Measurements from ENCODE around the gene MAPK10.

DNA sequence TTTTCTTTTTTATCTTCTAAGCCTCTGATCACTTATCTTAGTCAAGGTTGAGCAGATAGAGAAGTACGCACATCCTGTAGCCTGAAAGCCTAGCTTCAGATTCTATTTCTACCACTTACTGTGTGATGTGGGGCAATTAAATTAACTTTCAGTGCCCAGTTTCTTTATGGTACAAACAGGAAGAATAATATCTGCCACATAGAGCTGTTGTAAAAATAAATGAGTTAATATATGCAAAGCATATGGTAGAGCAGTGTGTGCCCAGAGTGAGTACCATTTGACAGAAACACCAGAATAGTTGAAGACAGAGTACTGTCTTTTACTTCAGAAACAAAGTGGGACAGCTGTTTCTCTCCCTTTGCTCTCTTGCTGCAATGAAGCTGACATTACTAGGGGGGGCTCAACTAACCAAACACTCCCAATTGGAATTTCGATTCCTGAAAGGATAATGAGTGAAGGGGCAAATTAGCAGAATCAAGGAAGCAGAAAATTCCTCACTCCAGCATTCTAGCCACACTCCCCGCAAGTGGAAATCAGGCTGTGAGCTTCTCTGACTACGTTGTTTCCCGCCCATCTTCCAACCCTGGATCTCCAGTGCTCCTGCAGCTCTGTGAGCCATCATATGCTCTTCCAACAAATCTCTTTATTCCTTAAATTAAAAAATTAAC is 80.4 kb downstream of the MAPK10 start:
- no peak for TF ChIP-seq ZNF416 (CRISPR knock-in tag; IDR thresholded peaks at IDR 0.05)
- TF ChIP-seq, protein P1, sequence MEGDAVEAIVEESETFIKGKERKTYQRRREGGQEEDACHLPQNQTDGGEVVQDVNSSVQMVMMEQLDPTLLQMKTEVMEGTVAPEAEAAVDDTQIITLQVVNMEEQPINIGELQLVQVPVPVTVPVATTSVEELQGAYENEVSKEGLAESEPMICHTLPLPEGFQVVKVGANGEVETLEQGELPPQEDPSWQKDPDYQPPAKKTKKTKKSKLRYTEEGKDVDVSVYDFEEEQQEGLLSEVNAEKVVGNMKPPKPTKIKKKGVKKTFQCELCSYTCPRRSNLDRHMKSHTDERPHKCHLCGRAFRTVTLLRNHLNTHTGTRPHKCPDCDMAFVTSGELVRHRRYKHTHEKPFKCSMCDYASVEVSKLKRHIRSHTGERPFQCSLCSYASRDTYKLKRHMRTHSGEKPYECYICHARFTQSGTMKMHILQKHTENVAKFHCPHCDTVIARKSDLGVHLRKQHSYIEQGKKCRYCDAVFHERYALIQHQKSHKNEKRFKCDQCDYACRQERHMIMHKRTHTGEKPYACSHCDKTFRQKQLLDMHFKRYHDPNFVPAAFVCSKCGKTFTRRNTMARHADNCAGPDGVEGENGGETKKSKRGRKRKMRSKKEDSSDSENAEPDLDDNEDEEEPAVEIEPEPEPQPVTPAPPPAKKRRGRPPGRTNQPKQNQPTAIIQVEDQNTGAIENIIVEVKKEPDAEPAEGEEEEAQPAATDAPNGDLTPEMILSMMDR (IDR thresholded peaks at IDR 0.05) = no peak
- TF ChIP-seq, protein P2, sequence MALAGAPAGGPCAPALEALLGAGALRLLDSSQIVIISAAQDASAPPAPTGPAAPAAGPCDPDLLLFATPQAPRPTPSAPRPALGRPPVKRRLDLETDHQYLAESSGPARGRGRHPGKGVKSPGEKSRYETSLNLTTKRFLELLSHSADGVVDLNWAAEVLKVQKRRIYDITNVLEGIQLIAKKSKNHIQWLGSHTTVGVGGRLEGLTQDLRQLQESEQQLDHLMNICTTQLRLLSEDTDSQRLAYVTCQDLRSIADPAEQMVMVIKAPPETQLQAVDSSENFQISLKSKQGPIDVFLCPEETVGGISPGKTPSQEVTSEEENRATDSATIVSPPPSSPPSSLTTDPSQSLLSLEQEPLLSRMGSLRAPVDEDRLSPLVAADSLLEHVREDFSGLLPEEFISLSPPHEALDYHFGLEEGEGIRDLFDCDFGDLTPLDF (CRISPR knock-in tag; IDR thresholded peaks at IDR 0.05) = no peak
- TF ChIP-seq, protein P3, sequence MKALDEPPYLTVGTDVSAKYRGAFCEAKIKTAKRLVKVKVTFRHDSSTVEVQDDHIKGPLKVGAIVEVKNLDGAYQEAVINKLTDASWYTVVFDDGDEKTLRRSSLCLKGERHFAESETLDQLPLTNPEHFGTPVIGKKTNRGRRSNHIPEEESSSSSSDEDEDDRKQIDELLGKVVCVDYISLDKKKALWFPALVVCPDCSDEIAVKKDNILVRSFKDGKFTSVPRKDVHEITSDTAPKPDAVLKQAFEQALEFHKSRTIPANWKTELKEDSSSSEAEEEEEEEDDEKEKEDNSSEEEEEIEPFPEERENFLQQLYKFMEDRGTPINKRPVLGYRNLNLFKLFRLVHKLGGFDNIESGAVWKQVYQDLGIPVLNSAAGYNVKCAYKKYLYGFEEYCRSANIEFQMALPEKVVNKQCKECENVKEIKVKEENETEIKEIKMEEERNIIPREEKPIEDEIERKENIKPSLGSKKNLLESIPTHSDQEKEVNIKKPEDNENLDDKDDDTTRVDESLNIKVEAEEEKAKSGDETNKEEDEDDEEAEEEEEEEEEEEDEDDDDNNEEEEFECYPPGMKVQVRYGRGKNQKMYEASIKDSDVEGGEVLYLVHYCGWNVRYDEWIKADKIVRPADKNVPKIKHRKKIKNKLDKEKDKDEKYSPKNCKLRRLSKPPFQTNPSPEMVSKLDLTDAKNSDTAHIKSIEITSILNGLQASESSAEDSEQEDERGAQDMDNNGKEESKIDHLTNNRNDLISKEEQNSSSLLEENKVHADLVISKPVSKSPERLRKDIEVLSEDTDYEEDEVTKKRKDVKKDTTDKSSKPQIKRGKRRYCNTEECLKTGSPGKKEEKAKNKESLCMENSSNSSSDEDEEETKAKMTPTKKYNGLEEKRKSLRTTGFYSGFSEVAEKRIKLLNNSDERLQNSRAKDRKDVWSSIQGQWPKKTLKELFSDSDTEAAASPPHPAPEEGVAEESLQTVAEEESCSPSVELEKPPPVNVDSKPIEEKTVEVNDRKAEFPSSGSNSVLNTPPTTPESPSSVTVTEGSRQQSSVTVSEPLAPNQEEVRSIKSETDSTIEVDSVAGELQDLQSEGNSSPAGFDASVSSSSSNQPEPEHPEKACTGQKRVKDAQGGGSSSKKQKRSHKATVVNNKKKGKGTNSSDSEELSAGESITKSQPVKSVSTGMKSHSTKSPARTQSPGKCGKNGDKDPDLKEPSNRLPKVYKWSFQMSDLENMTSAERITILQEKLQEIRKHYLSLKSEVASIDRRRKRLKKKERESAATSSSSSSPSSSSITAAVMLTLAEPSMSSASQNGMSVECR (CRISPR knock-in tag; IDR thresholded peaks at IDR 0.05; ENCODE audit: borderline replicate concordance) = no peak
- TF ChIP-seq, protein P4, sequence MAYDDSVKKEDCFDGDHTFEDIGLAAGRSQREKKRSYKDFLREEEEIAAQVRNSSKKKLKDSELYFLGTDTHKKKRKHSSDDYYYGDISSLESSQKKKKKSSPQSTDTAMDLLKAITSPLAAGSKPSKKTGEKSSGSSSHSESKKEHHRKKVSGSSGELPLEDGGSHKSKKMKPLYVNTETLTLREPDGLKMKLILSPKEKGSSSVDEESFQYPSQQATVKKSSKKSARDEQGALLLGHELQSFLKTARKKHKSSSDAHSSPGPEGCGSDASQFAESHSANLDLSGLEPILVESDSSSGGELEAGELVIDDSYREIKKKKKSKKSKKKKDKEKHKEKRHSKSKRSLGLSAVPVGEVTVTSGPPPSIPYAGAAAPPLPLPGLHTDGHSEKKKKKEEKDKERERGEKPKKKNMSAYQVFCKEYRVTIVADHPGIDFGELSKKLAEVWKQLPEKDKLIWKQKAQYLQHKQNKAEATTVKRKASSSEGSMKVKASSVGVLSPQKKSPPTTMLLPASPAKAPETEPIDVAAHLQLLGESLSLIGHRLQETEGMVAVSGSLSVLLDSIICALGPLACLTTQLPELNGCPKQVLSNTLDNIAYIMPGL (CRISPR knock-in tag; IDR thresholded peaks at IDR 0.05) = no peak
- no peak for TF ChIP-seq ZNF396 (CRISPR knock-in tag; IDR thresholded peaks at IDR 0.05; ENCODE audit: borderline replicate concordance)
- TF ChIP-seq, protein P5, sequence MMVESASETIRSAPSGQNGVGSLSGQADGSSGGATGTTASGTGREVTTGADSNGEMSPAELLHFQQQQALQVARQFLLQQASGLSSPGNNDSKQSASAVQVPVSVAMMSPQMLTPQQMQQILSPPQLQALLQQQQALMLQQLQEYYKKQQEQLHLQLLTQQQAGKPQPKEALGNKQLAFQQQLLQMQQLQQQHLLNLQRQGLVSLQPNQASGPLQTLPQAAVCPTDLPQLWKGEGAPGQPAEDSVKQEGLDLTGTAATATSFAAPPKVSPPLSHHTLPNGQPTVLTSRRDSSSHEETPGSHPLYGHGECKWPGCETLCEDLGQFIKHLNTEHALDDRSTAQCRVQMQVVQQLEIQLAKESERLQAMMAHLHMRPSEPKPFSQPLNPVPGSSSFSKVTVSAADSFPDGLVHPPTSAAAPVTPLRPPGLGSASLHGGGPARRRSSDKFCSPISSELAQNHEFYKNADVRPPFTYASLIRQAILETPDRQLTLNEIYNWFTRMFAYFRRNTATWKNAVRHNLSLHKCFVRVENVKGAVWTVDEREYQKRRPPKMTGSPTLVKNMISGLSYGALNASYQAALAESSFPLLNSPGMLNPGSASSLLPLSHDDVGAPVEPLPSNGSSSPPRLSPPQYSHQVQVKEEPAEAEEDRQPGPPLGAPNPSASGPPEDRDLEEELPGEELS (CRISPR knock-in tag; IDR thresholded peaks at IDR 0.05) = no peak
- TF ChIP-seq, protein P6, sequence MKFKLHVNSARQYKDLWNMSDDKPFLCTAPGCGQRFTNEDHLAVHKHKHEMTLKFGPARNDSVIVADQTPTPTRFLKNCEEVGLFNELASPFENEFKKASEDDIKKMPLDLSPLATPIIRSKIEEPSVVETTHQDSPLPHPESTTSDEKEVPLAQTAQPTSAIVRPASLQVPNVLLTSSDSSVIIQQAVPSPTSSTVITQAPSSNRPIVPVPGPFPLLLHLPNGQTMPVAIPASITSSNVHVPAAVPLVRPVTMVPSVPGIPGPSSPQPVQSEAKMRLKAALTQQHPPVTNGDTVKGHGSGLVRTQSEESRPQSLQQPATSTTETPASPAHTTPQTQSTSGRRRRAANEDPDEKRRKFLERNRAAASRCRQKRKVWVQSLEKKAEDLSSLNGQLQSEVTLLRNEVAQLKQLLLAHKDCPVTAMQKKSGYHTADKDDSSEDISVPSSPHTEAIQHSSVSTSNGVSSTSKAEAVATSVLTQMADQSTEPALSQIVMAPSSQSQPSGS (CRISPR knock-in tag; IDR thresholded peaks at IDR 0.05; ENCODE audit: borderline replicate concordance, low read depth) = no peak
- TF ChIP-seq, protein P7, sequence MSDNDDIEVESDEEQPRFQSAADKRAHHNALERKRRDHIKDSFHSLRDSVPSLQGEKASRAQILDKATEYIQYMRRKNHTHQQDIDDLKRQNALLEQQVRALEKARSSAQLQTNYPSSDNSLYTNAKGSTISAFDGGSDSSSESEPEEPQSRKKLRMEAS (CRISPR knock-in tag; IDR thresholded peaks at IDR 0.05) = no peak

Data from WTC11 (cell line).